T-helper 2 cell treated with Interferon-gamma antibody and Interleukin-4, amounts not matched to agents 100 ng/mL and 5 ng/mL, for 36 hours (primary cell): ENCODE measurements around the gene NMNAT2. TPM values are rescaled to one million over a fixed set of nuclear protein-coding genes. Genes with fewer than 3 reads are reported as not detected.
"Not testable (repeated sequence)": the region's sequence is repeated elsewhere in the genome, so short reads cannot be mapped to it uniquely, and the experiment has no call there.

Experiments
- intact Hi-C: fragments of 100-400 bp; cut with micrococcal nuclease; formaldehyde crosslinking; loops from one replicate; pipeline ENCODE4 v1.15.1; 2023
- total RNA-seq: library from RNA; stranded (reverse); gene quantifications from 2 replicates; pipeline ENCODE4 v1.2.3, GENCODE V29; 2022

Gene NMNAT2
- total RNA-seq, 1 donor from 2014 or later: 0.05 TPM

DNA sequence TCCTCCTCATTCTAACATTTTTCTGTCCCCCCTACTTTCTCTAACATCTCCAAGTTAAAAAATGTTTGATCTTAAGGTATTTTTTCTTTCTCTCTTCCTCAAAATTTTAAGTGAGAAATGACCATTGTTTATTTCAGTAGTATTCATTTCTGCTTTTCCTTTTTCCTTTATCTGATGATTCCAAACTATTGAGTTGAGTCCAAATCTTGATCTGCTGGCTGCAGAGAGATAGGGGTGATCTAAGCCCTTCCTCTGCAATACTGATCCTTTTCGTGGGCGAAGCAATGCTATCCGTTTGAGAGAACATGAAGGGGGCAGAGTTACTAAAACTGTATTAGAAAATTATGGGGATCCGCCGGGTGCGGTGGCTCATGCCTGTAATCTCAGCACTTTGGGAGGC, 516 bp upstream of the NMNAT2 start:
- intact Hi-C loops: no loop called here

DNA sequence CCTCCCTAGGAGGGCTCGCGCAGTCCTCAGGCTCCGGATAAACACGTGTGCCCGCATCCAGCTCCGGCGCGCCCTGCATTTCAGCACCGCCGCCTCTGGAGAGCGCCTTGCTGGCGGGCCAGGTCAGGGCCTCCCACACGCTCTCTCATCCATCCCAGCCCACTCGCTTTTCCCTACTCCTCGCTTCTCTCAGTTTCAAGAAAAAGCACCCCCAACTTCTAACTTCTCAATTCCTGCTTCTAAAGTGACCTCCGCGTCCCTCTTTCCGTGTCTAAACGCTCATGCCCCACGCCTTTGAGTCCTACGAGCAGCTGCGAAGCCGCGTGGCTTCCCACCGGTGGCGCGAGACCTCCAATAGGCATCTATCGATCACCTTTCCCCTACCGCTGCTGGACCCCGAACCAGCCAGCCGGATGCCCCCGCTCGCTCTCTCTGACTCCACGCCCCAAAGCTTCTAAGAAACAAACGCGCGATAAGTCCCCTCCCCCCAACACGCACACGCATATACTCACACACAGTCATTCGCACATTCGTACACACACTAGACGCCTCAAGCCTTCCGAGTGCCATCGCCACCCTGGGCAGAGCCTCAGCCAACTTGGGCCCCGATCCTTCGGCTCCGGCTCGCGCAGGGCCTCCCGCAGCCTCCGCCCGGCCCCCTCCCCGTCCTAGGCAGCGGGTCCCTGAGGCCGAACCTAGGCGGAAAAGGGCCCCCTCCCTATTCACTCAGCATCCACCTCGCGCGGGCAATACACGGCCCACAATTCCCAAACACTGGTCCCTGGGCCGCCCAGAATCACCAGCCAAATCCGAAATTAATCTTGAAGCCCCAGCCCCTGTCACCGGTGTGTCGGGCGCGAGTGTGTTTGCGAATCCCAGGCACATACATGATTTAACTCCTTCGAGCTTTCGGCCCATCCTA, 1.1 kb downstream of the NMNAT2 start:
- intact Hi-C loops: no loop called here

DNA sequence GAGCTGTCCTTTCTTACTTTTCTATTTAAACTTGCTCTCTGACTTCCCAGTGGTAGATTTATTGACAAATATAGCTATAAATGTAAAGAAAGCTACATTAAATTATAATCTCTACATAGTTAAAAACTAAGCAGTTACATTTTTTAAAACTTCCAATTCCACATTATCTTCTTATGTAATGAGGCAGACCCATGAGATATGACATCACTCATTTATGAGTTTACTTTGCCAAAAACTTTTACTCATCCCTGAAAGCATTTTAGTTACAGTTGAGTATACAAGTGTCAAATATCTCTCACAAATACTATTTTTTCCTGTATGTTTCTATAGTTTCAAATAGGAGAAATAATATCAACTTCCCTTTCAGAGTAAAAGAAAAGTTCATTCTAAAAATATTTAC, 3.8 kb downstream of the NMNAT2 start:
- intact Hi-C loops: no loop called here

DNA sequence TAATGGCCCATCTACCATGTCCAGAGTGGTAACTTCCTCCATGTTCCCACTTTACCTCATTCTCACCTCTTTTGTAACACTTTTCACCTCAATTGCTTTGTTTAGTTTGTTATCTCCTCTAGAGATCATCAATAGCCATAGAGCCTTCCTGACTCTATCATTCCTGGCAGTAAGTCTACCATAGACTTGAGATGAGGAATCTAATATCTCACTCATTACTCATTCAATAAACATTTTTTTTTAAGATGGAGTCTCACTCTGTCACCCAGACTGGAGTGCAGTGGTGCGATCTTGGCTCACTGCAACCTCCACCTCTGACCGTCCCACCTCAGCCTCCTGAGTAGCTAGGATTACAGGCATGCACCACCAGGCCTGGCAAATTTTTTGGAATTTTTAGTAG, 7.1 kb downstream of the NMNAT2 start:
- intact Hi-C loops: no loop called here

GRCh38 chr1:183407961-183408360, 10.2 kb downstream of the NMNAT2 start:
- intact Hi-C loops: no loop called here

GRCh38 chr1:183407474-183407873, 10.7 kb downstream of the NMNAT2 start:
- intact Hi-C loops: no loop called here

- intact Hi-C loops: no loop called here
Measured at GRCh38 chr1:183404476-183404875, 13.7 kb downstream of the NMNAT2 start.

DNA sequence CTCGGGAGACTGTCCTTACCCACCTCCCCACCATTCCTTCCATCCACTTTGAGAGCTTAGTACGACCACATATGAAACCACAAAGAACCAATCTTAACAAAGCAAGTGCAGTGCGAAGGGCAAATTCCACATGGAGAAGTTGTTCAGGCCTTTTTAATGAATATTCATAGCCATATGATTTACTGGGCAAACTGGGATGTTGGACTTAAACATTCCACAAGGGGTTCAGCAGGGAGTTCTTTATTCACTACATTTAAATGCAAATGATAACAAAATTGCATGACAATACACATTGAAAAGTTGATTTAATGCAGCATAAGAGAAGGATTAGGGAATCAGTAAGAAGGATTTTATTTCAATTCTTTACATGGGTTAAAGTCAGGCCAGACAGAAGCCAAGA, 14.7 kb downstream of the NMNAT2 start:
- intact Hi-C loops: no loop called here

DNA sequence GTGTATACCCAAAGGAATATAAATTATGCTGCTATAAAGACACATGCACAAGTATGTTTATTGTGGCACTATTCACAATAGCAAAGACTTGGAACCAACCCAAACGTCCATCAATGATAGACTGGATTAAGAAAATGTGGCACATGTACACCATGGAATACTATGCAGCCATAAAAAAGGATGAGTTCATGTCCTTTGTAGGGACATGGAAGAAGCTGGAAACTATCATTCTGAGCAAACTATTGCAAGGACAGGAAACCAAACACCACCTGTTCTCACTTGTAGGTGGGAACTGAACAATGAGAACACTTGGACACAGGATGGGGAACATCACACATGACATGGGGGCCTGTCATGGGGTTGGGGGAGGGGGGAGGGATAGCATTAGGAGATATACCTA, 16.6 kb downstream of the NMNAT2 start:
- intact Hi-C loops: not testable (repeated sequence)

DNA sequence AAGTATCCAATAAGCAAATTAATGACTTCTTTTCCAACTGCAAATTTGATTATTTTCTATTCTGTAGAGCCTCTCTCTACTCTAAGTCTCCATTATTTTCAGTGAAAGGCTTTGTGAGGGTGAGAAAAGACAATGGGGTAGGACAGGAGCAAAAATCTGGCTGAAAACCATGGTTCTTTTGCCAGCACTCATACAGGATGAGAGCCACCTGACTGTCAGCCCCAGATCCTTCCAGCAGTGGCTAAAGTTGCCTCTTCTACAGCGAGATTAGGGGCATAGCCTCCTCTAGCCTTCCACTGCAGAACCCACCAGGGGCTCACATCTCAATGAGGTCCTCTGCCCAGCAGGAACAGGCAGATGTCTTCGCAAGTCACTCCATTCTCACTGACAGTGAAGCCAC, 23.7 kb downstream of the NMNAT2 start:
- intact Hi-C loops: no loop called here

DNA sequence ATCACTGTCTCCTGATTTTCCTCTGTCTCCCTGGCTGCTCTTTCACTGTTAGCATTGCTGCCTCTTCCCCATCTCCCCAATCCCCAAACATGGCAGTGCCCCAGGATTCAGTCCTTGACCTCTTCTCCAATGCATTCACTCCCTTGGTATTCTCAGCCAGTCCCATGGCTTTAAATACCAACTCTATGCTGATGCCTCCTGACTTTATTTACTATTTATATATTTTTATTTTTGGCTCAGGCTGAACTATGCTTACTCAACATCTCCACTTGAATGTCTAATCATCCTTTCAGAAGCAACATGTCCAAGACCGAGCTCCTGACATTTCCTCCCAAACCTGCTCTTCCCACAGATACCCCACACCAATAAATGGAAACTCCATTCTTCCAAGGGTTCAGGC, 26.3 kb downstream of the NMNAT2 start:
- intact Hi-C loops: no loop called here

- intact Hi-C loops: no loop called here
Measured at GRCh38 chr1:183390561-183390960, 27.6 kb downstream of the NMNAT2 start.

GRCh38 chr1:183388735-183389134, 29.4 kb downstream of the NMNAT2 start:
- intact Hi-C loops: no loop called here

GRCh38 chr1:183385340-183386144, 32.6 kb downstream of the NMNAT2 start:
- intact Hi-C loops: no loop called here

DNA sequence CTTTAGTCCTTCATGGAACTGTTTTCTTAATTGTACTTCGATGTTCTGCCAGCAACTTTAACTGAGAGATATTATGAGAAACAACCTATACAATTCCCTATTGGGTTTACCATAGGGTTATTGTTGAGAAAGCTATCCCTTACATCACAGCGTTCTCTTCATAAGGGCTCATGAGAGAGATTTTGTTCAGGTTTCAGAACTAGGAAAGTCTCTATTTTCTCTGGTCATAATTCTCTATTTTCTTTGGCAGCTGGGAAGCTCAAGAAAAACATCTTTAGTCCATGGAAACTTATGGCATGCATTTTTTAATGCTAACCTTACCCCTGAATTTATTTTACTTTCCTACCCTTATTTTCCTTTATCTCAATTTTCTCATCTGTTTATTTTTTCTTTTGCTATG, 38.2 kb downstream of the NMNAT2 start:
- intact Hi-C loops: no loop called here

- intact Hi-C loops: no loop called here
Measured at GRCh38 chr1:183375381-183375780, 42.8 kb downstream of the NMNAT2 start.

DNA sequence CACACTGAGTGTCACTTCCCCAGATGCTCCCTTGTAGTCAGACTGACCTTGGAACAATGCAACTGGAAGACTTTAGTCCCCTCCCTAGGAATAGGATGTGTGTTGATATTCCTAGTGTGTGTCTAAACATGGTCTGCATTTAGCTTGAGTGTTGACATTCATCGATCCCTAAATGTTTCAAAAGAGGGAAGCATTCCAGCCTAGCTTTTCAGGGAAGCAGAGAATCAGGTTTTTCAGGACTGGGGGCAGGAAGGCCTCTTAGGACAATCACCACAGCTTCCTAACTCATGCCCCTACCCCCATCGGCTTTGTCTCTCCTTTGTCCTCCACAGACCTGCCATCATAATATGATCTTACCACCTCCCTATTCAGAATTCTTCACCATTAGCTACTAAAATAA, 43.4 kb downstream of the NMNAT2 start:
- intact Hi-C loops: no loop called here

DNA sequence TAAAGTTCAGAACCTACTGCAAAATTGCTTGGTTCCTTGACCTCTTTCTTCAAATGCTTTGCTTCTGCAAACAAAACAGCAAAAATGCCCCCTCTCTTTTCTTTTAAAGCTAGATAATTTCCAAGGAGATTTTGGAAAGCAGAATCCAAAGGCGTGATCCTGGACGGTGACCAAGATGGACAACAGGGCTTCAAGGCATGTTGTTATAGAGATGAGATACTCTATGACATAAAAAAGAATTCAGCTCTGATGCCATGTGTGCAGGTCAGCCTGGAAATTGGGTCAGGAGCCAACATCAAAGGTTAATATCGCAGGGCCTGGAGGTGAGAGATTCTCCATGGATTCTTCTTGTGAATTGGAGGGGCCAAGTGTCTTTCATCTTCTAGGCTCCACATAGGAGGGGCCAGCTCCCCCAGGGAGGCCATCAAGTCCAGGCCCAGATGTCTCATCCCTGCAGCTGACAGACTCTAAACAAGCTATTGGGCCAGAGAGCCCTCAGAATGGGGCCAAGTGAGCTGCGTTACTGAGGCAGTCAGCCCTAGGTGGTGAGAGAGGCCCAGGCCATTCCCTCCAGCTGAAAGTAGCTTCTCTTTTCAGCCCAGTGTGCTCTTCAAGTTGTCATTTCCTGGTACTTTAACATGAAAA, 45.5 kb downstream of the NMNAT2 start:
- intact Hi-C loops: no loop called here

DNA sequence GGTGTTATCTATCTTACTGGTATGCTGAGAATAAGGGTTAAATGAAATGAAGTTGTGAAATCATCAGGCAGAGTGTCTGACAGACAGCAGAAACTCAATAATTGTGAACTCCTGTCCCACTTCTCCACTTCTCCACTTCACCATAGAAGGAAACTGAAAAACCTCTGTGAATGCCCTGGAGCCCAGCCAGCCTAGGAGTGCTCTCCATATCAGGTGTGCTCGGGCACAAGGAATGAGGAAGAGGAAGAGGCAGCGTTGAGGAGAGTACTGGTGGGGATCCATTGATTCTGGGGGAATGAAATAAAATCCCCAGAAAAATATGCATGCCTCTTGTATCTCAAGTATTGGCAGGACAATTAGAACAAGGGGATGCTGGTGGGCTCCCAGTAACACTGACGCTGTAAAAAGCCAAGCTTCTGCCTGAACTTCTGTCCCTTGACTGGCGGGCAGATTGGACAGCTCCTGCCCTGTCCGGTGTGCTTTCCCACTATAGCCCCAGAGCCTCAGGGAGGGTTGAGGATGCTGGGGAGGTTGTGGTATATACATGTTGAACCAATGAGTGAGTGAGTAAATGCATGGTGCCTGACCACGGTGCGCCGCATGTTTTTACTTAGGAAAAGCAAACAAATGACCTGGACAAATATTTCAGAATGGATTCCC, 47.7 kb downstream of the NMNAT2 start:
- intact Hi-C loops: no loop called here

DNA sequence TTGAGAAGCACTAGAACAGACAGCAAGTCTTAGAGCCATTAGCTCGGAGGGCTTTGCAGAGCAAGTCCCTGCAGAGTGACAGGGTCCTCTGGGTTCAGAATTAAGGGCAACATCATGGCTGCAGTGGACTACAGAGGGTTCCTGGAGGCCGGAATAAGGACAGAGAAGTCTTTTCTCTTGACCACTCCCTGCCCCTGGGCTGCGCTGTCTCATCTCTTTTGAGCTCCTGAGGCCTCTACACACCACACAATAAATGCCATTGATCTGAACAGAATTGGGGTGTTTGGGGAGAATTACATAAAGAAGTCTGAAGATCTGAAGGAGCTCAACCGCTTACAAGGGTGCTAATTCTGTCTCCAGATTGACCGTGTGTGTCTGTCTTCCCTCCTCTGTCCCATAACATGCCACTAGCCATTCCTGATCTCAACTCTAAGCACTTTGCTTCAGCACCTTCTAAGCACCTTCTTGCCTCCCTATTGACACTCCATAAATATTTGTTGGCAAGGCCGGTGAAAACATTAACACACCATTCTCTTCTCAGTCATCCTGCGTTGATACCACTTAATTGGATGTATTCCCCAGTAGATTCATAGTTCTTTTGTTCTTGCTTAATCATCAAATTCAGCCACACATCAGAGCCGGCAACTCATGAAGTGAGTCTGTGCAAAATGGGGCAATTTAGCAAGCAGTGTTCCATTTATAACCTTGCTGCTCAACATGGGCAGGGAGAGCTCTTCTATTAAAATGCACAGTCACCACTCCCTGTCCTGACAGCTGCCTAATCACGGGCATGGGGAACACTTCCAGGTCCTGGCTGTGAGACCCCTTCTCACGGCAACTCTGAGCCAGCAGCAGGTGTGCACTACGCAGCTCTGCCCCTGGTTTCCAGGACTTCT, 49.7 kb downstream of the NMNAT2 start:
- intact Hi-C loops: no loop called here
